GM20000 (cell line): Measurements from ENCODE around the gene SFMBT2.

Source experiments
- DNase-seq: peaks from one replicate; pipeline ENCODE4 v3.0.0; 2012; ENCODE audit warnings: low spot score
- TF ChIP-seq, protein P1 (sequence below): IDR thresholded peaks from 2 replicates; pipeline ENCODE4 v1.5.1; 2012; ENCODE audit warnings: mild to moderate bottlenecking, control low read depth; ENCODE audit errors: extremely low read depth, missing control alignments

The SFMBT2 gene

DNA sequence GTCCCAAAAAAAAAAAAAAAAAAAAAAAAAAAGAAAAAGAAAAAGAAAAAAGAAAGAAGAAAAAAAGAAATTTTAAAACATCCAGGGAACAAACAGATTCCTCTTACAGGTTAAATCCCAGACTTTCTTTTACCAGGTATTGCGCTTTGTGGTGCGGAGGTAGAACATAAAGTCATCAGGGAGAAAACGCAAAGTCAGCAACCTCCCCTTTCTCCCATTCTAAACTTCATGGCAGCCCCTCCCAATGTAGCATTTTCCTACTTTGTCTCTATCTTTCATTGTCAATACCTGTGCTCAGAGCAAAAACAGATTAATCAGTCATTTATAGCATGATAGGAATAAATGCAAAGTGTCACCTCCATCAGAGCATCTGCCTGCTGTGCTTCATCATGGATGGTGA is 299.7 kb downstream of the SFMBT2 start:
- TF ChIP-seq, protein P1, sequence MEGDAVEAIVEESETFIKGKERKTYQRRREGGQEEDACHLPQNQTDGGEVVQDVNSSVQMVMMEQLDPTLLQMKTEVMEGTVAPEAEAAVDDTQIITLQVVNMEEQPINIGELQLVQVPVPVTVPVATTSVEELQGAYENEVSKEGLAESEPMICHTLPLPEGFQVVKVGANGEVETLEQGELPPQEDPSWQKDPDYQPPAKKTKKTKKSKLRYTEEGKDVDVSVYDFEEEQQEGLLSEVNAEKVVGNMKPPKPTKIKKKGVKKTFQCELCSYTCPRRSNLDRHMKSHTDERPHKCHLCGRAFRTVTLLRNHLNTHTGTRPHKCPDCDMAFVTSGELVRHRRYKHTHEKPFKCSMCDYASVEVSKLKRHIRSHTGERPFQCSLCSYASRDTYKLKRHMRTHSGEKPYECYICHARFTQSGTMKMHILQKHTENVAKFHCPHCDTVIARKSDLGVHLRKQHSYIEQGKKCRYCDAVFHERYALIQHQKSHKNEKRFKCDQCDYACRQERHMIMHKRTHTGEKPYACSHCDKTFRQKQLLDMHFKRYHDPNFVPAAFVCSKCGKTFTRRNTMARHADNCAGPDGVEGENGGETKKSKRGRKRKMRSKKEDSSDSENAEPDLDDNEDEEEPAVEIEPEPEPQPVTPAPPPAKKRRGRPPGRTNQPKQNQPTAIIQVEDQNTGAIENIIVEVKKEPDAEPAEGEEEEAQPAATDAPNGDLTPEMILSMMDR: no peak
- no peak for DNase-seq
